K562 (cell line): Measurements from ENCODE around the gene SMARCA4. TPM values are rescaled to one million over a fixed set of nuclear protein-coding genes. Genes with fewer than 3 reads are reported as not detected.
A peak's percentile ranks its signal among the peaks of the same experiment; 100 is the strongest.

ENCODE experiments used
- ATAC-seq: fragments of 200-7000 bp; cut with Tn5 transposase; 3 replicates; pipeline ENCODE4 v1.9.1; 2020; ENCODE audit warnings: moderate library complexity
- BruUV-seq: library from RNA; stranded (reverse); fragments of 400-500 nt; replicated peaks from 2 replicates; lab custom pipeline; 2021; lab: Mats Ljungman, UMichigan
- CTCF ChIA-PET: fragments of 300-600 bp; formaldehyde crosslinking; extraction: SDS; loops from one replicate; lab custom pipeline; 2021; ENCODE audit warnings: low intra/inter-chr PET ratio; lab: Yijun Ruan, JAX
- POLR2A ChIA-PET: fragments of 300-600, 350-650 bp; sonication (Branson Sonifier 250); formaldehyde crosslinking; extraction: SDS; loops from one replicate; lab custom pipeline; 2021; ENCODE audit warnings: antibody characterized with exemption, inconsistent platforms; lab: Yijun Ruan, JAX
- DNase-seq, 4 experiments: peaks; one replicate each; pipeline versions ENCODE4 v3.0.0 to v3.0.0-alpha.2; 2011 to 2018; ENCODE audit warnings: low spot score in 3 of 4, mixed read lengths in 3 of 4; ENCODE audit errors: extremely low read depth in 1 of 4
- FAIRE-seq: peaks from 2 replicates; lab custom pipeline; 2011; peaks lifted over from hg19 to GRCh38; lab: Jason Lieb, UNC
- H2AFZ ChIP-seq: 2 replicates; pipeline ENCODE4 v1.6.0; 2011; ENCODE audit warnings: low read depth, low read length, control low read depth, inconsistent platforms
- H3K27ac ChIP-seq: fragments of 200-600 bp; 3 replicates; pipeline ENCODE4 v1.8.0; 2011; ENCODE audit warnings: low read depth, mild to moderate bottlenecking, control low read depth, inconsistent platforms, low read length, moderate library complexity, mixed read lengths; ENCODE audit errors: extremely low read depth
- H3K27me3 ChIP-seq, 2 experiments: fragments of 300-600 bp in 1 of 2; 2 replicates in 1 of 2; 3 replicates in 1 of 2; pipeline versions ENCODE4 v1.6.0 to v1.8.0; 2011; ENCODE audit warnings: inconsistent platforms in 2 of 2, low read length in 2 of 2, mild to moderate bottlenecking in 1 of 2, mixed read lengths in 1 of 2, moderate library complexity in 1 of 2; ENCODE audit not compliant: control insufficient read depth in 2 of 2, insufficient read depth in 2 of 2
- H3K36me3 ChIP-seq: fragments of 300-600 bp; 3 replicates; pipeline ENCODE4 v1.8.0; 2011; ENCODE audit warnings: mild to moderate bottlenecking, low read length, inconsistent platforms; ENCODE audit not compliant: control insufficient read depth, insufficient read depth
- H3K4me1 ChIP-seq, 2 experiments: fragments of 200-600 bp in 1 of 2; replicated peaks in 1 of 2; 2 replicates in 1 of 2; 3 replicates in 1 of 2; pipeline versions ENCODE4 v1.5.1 to v1.8.0; 2011; ENCODE audit warnings: inconsistent platforms in 2 of 2, low read length in 2 of 2, mild to moderate bottlenecking in 1 of 2, mixed read lengths in 1 of 2, moderate library complexity in 1 of 2; ENCODE audit not compliant: control insufficient read depth in 2 of 2, insufficient read depth in 2 of 2
- H3K4me2 ChIP-seq: 2 replicates; pipeline ENCODE4 v1.6.1; 2011; ENCODE audit warnings: low read length, control low read depth, inconsistent platforms, mixed read lengths; ENCODE audit not compliant: insufficient read depth
- H3K4me3 ChIP-seq: fragments of 200-600 bp; sonication (generic), shearing (Covaris generic); 2 replicates; pipeline ENCODE4 v1.5.1; 2016; ENCODE audit warnings: control low read depth, inconsistent platforms
- H3K79me2 ChIP-seq: fragments of 200-600 bp; 3 replicates; pipeline ENCODE4 v1.8.0; 2011; ENCODE audit warnings: low read length, inconsistent platforms; ENCODE audit not compliant: control insufficient read depth, insufficient read depth
- H3K9ac ChIP-seq, 2 experiments: 2 replicates each; pipeline versions ENCODE4 v1.6.0 to v1.6.1; 2011; ENCODE audit warnings: low read depth in 2 of 2, low read length in 2 of 2, control low read depth in 1 of 2, inconsistent platforms in 1 of 2, mild to moderate bottlenecking in 1 of 2, mixed read lengths in 1 of 2; ENCODE audit not compliant: insufficient read depth in 1 of 2
- H3K9me1 ChIP-seq: one replicate; pipeline ENCODE4 v1.6.0; 2011; ENCODE audit warnings: inconsistent platforms, mild to moderate bottlenecking, low read length, moderate library complexity; ENCODE audit not compliant: control insufficient read depth, insufficient read depth
- H3K9me3 ChIP-seq: replicated peaks from 2 replicates; pipeline ENCODE4 v1.5.1; 2011; ENCODE audit warnings: low read depth, low read length, inconsistent platforms; ENCODE audit not compliant: control insufficient read depth, insufficient read depth
- H4K20me1 ChIP-seq: replicated peaks from 2 replicates; pipeline ENCODE4 v1.6.1; 2011; ENCODE audit warnings: low read length, inconsistent platforms, mixed read lengths; ENCODE audit not compliant: control insufficient read depth, insufficient read depth
- ARID2 ChIP-seq: fragments of 450-650 bp; IDR thresholded peaks from 2 replicates; pipeline ENCODE4 v1.6.1; 2017; ENCODE audit warnings: antibody characterized with exemption, mild to moderate bottlenecking
- ATF3 ChIP-seq, 2 experiments: fragments of 450-650 bp in 1 of 2; sonication (generic) in 1 of 2; formaldehyde crosslinking in 1 of 2; IDR thresholded peaks in 1 of 2; conservative IDR thresholded peaks in 1 of 2; 2 replicates each; pipeline versions ENCODE4 v1.6.1 to v1.8.1; 2016 to 2023; ENCODE audit warnings: mild to moderate bottlenecking in 2 of 2, moderate library complexity in 2 of 2, inconsistent platforms in 1 of 2, missing genetic modification reagents in 1 of 2
- HOMEZ ChIP-seq: fragments of 250-450 bp; sonication (Bioruptor Pico); IDR thresholded peaks from 2 replicates; pipeline ENCODE4 v1.4.0; 2020; ENCODE audit warnings: mild to moderate bottlenecking, moderate library complexity
- IFI16 ChIP-seq: fragments of 250-450 bp; sonication (Bioruptor Pico); IDR thresholded peaks from 2 replicates; pipeline ENCODE4 v2.1.2; 2022; ENCODE audit warnings: mild to moderate bottlenecking, inconsistent platforms
- KLF6 ChIP-seq: fragments of 250-450 bp; sonication (Bioruptor Pico); IDR thresholded peaks from 2 replicates; pipeline ENCODE4 v1.4.0; 2020; ENCODE audit warnings: mild to moderate bottlenecking, moderate library complexity, borderline replicate concordance
- PATZ1 ChIP-seq: fragments of 250-450 bp; sonication (Bioruptor Pico); IDR thresholded peaks from 2 replicates; pipeline ENCODE4 v1.5.0; 2020; ENCODE audit warnings: mild to moderate bottlenecking, borderline replicate concordance
- SIRT6 ChIP-seq: IDR thresholded peaks from one replicate; pipeline ENCODE4 v1.6.1; 2012; ENCODE audit warnings: low read depth, mild to moderate bottlenecking, control low read depth, inconsistent platforms, low read length, moderate library complexity
- ZKSCAN1 ChIP-seq: fragments of 150-350 bp; IDR thresholded peaks from 2 replicates; pipeline ENCODE4 v1.6.1; 2016; ENCODE audit warnings: low read depth, low read length
- ZNF444 ChIP-seq: fragments of 250-450 bp; sonication (Bioruptor Pico); IDR thresholded peaks from 2 replicates; pipeline ENCODE4 v1.4.0; 2020; ENCODE audit warnings: mild to moderate bottlenecking, moderate library complexity
- ZNF830 ChIP-seq: fragments of 250-450 bp; sonication (Bioruptor Pico); IDR thresholded peaks from 2 replicates; pipeline ENCODE4 v1.5.0; 2021; ENCODE audit warnings: mild to moderate bottlenecking
- WGBS: fragments of 100-300 bp; shearing (Covaris generic); methylation state at CpG from one replicate; pipeline ENCODE4 v1.1.6; 2016; ENCODE audit warnings: low coverage, mixed read lengths; ENCODE audit not compliant: insufficient coverage; ENCODE audit errors: missing lambda C conversion rate; 5-methylcytosine and 5-hydroxymethylcytosine counted together
- in situ Hi-C: fragments of 300-500 bp; cut with MboI; formaldehyde crosslinking; loops from 4 replicates; pipeline ENCODE4 v1.15.0; 2018; ENCODE audit warnings: inconsistent platforms, mixed read lengths
- intact Hi-C: fragments of 100-400 bp; cut with micrococcal nuclease; formaldehyde crosslinking; loops from 2 replicates; pipeline ENCODE4 v1.14.2; 2022
- polyA plus RNA-seq, 8 experiments: library from polyadenylated mRNA; depleted of rRNA in 4 of 8; stranded (reverse) in 5 of 8; unstranded in 3 of 8; fragments of >200 nt; fragmentation: Nextera tagmentation in 2 of 8; fragmentation: Illumina TruSeq in 1 of 8; extraction: Ambion mirVana in 2 of 8; extraction: Trizol in 1 of 8; gene quantifications; 2 replicates each; pipeline versions ENCODE4 v1.2.1 to v1.2.3, GENCODE V29; 2011 to 2014; ENCODE audit warnings: inconsistent platforms in 1 of 8, missing spikeins in 1 of 8
- total RNA-seq, 7 experiments: library from RNA; depleted of rRNA in 6 of 7; stranded (reverse); fragments of >200 nt in 6 of 7; fragmentation: Illumina TruSeq in 2 of 7; extraction: Trizol in 2 of 7; gene quantifications; 2 replicates each; pipeline versions ENCODE4 v1.2.1 to v1.2.3, GENCODE V29; 2011 to 2021; ENCODE audit warnings: low replicate concordance in 1 of 7
- TF ChIP-seq, protein P1 (sequence below): fragments of 200-800 bp; sonication (Bioruptor generic); IDR thresholded peaks from 2 replicates; pipeline ENCODE4 v1.6.1; 2017; ENCODE audit warnings: missing genetic modification characterization, missing compliant biosample characterization
- TF ChIP-seq, protein P2 (sequence below): sonication (generic); formaldehyde crosslinking; IDR thresholded peaks from 2 replicates; pipeline ENCODE4 v1.4.0; 2020; ENCODE audit warnings: mild to moderate bottlenecking, missing genetic modification reagents

SMARCA4 gene
- total and polyA plus RNA-seq, 9 of the 15 experiments (the other 6 are each of a cell fraction or from before 2014, with no cell fraction given): 19.3 to 207 (median 52.1) TPM

DNA sequence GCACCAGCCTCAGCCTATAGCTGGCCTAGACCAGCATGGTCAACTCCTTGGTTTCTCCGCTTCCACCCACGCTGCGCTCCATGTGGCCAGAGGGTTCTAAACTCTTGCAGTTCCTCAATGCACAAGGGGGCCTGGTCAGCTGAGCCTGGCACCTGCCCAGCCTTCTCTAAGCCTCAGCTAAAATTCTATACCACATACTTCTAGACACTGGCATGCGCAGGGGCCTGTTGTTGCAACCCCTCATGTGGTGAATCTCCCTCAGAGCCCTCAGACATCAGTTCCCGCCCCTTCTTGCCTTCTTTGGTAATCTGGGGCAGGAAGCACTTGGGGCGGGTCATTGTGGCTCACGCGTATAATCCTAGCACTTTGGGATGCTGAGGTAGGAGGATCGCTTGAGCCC lies 108.7 kb downstream of the SMARCA4 start:
- H3K79me2 ChIP-seq: no peaks in the 10 kb centered on the region
- no peak overlapping the region for H3K27ac ChIP-seq
- no peaks in the 10 kb centered on the region for H3K9me3 ChIP-seq
- FAIRE-seq: peak; percentile 65
- in situ Hi-C loops (no loop called here), intact Hi-C loops (no loop called here)
- WGBS: 76% methylated on average over 9 of the region's 9 CpGs
- peaks cover 0 to 15% of the 10 kb centered on the region in 2 experiments; a peak in 4 of 5 replicates for H3K4me1 ChIP-seq
- no TSS peak for BruUV-seq
- no peak overlapping the region for H3K4me3 ChIP-seq
- no peak overlapping the region for H2AFZ ChIP-seq
- H3K27me3 ChIP-seq: no peaks in the 10 kb centered on the region
- ChIA-PET POLR2A (interaction anchor here (1.3 kb wide), 1 partner anchor 20 kb away, joined by 3 read pairs; the partner anchor contains the start of gene LDLR), CTCF (no interaction called here)
- no peaks in the 10 kb centered on the region for H4K20me1 ChIP-seq
- H3K36me3 ChIP-seq: peaks cover 21% of the 10 kb centered on the region; the same call in 2 of the 3 replicates
- TF ChIP-seq ARID2 (no peak), ZKSCAN1 (no peak), ZNF830 (CRISPR knock-in tag) (no peak), IFI16 (CRISPR knock-in tag) (no peak), ZNF444 (CRISPR knock-in tag) (no peak), KLF6 (CRISPR knock-in tag) (no peak), HOMEZ (CRISPR knock-in tag) (no peak), PATZ1 (CRISPR knock-in tag) (no peak), SIRT6 (no peak), ATF3 (IDR thresholded peaks at IDR 0.05) (no peak), ATF3 (CRISPR knock-in tag; conservative IDR thresholded peaks at IDR 0.05) (no peak)
- TF ChIP-seq, protein P1, sequence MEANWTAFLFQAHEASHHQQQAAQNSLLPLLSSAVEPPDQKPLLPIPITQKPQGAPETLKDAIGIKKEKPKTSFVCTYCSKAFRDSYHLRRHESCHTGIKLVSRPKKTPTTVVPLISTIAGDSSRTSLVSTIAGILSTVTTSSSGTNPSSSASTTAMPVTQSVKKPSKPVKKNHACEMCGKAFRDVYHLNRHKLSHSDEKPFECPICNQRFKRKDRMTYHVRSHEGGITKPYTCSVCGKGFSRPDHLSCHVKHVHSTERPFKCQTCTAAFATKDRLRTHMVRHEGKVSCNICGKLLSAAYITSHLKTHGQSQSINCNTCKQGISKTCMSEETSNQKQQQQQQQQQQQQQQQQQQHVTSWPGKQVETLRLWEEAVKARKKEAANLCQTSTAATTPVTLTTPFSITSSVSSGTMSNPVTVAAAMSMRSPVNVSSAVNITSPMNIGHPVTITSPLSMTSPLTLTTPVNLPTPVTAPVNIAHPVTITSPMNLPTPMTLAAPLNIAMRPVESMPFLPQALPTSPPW: no peak
- TF ChIP-seq, protein P2, sequence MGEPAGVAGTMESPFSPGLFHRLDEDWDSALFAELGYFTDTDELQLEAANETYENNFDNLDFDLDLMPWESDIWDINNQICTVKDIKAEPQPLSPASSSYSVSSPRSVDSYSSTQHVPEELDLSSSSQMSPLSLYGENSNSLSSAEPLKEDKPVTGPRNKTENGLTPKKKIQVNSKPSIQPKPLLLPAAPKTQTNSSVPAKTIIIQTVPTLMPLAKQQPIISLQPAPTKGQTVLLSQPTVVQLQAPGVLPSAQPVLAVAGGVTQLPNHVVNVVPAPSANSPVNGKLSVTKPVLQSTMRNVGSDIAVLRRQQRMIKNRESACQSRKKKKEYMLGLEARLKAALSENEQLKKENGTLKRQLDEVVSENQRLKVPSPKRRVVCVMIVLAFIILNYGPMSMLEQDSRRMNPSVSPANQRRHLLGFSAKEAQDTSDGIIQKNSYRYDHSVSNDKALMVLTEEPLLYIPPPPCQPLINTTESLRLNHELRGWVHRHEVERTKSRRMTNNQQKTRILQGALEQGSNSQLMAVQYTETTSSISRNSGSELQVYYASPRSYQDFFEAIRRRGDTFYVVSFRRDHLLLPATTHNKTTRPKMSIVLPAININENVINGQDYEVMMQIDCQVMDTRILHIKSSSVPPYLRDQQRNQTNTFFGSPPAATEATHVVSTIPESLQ (CRISPR knock-in tag): no peak
- H3K9me1 ChIP-seq: no peaks in the 10 kb centered on the region
- H3K9ac ChIP-seq: peak overlapping the region in 1 of 2 experiments; percentile 36; a peak in 1 of 4 replicates
- ATAC-seq: peak; percentile 18; the same call in 2 of the 3 replicates
- DNase-seq: no peak
- H3K4me2 ChIP-seq: no peak overlapping the region
